ENCODE measurements around the gene EXOC6.
"Not testable (repeated sequence)": the region's sequence is repeated elsewhere in the genome, so short reads cannot be mapped to it uniquely, and the experiment has no call there.

Gene EXOC6

DNA sequence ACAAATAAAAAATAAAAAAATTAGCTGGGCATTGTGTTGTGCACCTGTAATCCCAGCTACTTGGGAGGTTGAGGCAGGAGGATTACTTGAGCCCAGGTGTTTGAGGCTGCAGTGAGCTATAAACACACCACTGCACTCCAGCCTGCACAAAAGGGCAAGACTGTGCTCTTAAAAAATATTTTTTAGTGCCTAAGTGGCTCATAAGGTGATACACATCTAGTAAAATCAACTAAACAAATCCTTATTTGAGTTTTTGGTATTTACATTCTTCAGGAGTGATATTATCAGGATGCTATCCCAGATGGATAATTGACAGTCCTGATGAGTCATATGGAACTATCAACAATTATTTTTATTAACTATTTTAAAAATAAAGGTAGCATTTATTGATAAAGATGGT is 93.9 kb downstream of the EXOC6 start:
- Histone ChIP-seq H3K27ac (ENCODE audit: low read depth, low read length) (no peak overlapping the region), H3K4me1 (ENCODE audit: control insufficient read depth, insufficient read depth, low read length) (no peaks in the 10 kb centered on the region), H3K9ac (ENCODE audit: low read length) (no peak overlapping the region), H3K4me3 (ENCODE audit: low read depth, low read length) (no peak overlapping the region), H3K36me3 (ENCODE audit: control insufficient read depth, insufficient read depth, low read length) (no peaks in the 10 kb centered on the region), H3K9me3 (ENCODE audit: control insufficient read depth, insufficient read depth, low read depth, low read length) (no peaks in the 10 kb centered on the region), H3K27me3 (ENCODE audit: control insufficient read depth, insufficient read depth, low read length) (no peaks in the 10 kb centered on the region)

DNA sequence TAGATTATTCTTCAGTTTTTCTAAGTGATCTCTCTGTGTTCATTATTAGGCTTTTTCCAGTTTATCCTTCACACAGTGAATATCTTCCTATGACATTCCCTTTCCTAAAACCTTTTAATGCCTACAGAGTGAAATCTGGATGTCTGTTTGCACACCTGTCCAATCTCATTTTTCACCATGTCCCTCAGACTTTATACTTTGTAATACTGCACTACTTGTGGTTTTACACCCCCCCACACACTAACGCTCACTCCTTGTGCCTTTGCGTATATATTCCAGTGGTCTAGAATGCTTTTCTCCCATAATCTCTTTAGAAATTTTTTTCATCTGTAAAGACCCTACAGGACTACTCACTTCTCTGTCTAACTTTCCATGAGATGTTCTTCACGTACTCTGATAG is 98.2 kb downstream of the EXOC6 start:
- Histone ChIP-seq H3K4me3 (ENCODE audit: low read depth, low read length) (no peak overlapping the region), H3K9ac (ENCODE audit: low read length) (no peak overlapping the region), H3K27me3 (ENCODE audit: control insufficient read depth, insufficient read depth, low read length) (no peaks in the 10 kb centered on the region), H3K4me1 (ENCODE audit: control insufficient read depth, insufficient read depth, low read length) (no peaks in the 10 kb centered on the region), H3K27ac (ENCODE audit: low read depth, low read length) (no peak overlapping the region), H3K9me3 (ENCODE audit: control insufficient read depth, insufficient read depth, low read depth, low read length) (no peaks in the 10 kb centered on the region), H3K36me3 (ENCODE audit: control insufficient read depth, insufficient read depth, low read length) (no peaks in the 10 kb centered on the region)

DNA sequence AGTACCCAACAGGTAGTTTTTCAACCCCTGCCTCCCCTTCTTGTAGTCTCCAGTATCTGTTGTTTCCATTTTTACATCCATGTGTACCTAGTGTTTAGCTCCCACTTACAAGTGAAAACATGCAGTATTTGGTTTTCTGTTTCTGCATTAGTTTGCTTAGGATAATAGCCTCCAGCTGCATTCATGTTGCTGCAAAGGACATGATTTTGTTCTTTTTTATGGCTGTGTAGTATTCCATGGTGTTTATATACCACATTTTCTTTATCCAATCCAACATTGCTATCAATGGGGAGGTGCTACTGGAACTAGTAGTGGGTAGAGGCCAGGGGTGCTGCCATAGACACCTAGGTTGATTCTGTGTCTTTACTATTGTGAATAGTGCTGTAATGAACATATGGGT is 104.3 kb downstream of the EXOC6 start:
- H3K36me3 ChIP-seq (ENCODE audit: control insufficient read depth, insufficient read depth, low read length); H3K4me1 ChIP-seq (ENCODE audit: control insufficient read depth, insufficient read depth, low read length); H3K27ac ChIP-seq (ENCODE audit: low read depth, low read length); H3K9me3 ChIP-seq (ENCODE audit: control insufficient read depth, insufficient read depth, low read depth, low read length); H3K4me3 ChIP-seq (ENCODE audit: low read depth, low read length); H3K9ac ChIP-seq (ENCODE audit: low read length); H3K27me3 ChIP-seq (ENCODE audit: control insufficient read depth, insufficient read depth, low read length): not testable (repeated sequence)

DNA sequence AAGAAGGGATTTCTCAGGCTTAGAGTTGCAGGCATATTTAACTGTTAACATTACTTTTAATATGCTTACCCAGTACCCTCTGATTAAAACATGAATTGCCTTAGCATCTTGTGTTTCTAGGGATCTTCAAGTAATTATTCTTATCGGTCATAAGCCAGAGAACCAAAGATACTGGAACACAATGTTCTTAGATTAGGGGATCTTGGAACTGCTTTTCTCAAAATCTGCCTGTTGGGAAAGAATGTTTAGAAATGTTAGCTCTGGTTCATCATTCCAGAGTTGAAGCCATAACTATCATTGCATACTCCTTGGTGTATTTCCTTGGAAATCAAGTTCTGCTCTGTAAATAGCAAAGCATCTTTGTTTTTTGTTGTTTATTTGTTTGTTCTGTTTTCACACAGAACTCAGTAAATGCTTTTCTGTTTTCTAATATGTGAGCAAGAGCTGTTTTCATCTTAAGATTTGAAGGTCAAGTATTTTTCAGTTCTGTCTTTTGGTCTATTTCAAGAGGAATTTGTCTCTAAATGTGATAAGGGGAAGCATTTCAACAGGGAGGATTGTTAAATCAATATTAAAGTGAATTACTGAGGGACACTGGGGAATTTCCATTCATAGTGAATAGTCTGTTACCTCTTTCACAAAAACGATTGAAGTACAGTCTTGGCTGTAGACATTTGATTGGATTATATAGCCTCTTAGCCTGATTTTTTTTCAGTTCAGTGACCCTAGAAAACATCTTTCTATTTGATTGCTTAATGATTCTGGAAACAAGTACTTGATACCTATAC is 109.1 kb downstream of the EXOC6 start:
- Histone ChIP-seq H3K4me3 (ENCODE audit: low read depth, low read length) (no peak overlapping the region), H3K4me1 (ENCODE audit: control insufficient read depth, insufficient read depth, low read length) (no peaks in the 10 kb centered on the region), H3K27ac (ENCODE audit: low read depth, low read length) (no peak overlapping the region), H3K36me3 (ENCODE audit: control insufficient read depth, insufficient read depth, low read length) (no peaks in the 10 kb centered on the region), H3K9me3 (ENCODE audit: control insufficient read depth, insufficient read depth, low read depth, low read length) (no peaks in the 10 kb centered on the region), H3K27me3 (ENCODE audit: control insufficient read depth, insufficient read depth, low read length) (no peaks in the 10 kb centered on the region), H3K9ac (ENCODE audit: low read length) (no peak overlapping the region)

DNA sequence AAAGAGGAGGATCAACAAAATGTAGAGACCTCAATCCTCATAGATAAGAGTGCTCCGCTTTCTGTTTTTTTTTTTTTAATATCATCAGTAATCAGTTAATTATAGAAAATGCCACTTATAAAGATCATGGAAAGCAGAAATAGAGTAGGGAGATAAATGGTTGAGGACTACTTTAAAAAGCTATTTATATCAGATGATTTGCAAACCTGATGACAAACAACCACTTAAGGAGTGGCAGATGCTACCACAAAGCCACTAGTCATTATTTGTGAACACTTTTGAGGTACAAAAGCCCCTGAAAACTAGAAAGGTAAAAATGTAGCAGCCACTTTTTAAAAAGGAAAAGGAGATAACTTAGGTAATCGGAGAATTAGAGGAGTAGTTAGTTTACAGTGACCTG is 113.3 kb downstream of the EXOC6 start:
- Histone ChIP-seq H3K4me1 (ENCODE audit: control insufficient read depth, insufficient read depth, low read length) (no peaks in the 10 kb centered on the region), H3K27ac (ENCODE audit: low read depth, low read length) (no peak overlapping the region), H3K9ac (ENCODE audit: low read length) (no peak overlapping the region), H3K36me3 (ENCODE audit: control insufficient read depth, insufficient read depth, low read length) (no peaks in the 10 kb centered on the region), H3K27me3 (ENCODE audit: control insufficient read depth, insufficient read depth, low read length) (no peaks in the 10 kb centered on the region), H3K4me3 (ENCODE audit: low read depth, low read length) (no peak overlapping the region), H3K9me3 (ENCODE audit: control insufficient read depth, insufficient read depth, low read depth, low read length) (no peaks in the 10 kb centered on the region)

DNA sequence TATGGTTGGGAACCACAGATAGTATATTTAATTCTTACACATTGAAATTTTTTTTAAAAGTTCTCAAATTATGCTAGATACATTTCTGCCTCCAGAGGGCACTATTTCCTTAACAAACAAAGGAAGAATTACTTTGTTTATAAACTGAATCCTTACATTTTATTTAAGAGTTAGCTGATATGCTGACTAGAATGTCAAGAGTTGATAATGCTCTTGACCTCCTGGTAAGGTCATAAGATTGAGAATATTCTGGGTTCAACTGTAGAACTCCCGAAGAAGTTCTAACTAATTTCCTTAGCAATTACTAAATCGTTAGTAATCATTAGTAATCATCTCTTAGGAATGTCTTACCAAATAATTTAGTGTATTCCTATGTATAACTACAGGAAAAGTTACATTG is 117.0 kb downstream of the EXOC6 start:
- no peak overlapping the region for H3K27ac ChIP-seq (ENCODE audit: low read depth, low read length)

DNA sequence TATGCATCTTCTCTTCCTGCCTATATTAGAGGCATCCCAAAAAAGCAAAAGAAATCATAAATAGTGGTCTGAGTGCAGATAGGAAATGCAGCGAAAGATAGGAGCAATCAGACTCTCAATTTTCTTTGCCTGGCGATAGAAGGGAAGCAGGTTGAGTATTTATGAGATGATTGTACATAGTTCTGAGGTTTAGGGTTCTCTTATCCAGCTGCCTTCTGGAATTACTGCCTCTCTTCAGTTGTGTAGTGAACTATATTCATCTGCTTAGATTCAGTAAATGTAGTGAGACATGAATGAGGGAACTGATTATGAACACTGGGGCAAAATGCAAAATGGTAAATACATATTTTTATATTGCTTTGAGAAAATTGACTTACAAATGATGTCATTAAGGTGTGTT is 119.3 kb downstream of the EXOC6 start:
- no peaks in the 10 kb centered on the region for H3K36me3 ChIP-seq (ENCODE audit: control insufficient read depth, insufficient read depth, low read length)

More for the DNA sequence above, 117.0 kb downstream of the EXOC6 start:
- Histone ChIP-seq H3K9me3 (ENCODE audit: control insufficient read depth, insufficient read depth, low read depth, low read length) (no peaks in the 10 kb centered on the region), H3K4me3 (ENCODE audit: low read depth, low read length) (no peak overlapping the region), H3K4me1 (ENCODE audit: control insufficient read depth, insufficient read depth, low read length) (no peaks in the 10 kb centered on the region), H3K27me3 (ENCODE audit: control insufficient read depth, insufficient read depth, low read length) (no peaks in the 10 kb centered on the region), H3K36me3 (ENCODE audit: control insufficient read depth, insufficient read depth, low read length) (no peaks in the 10 kb centered on the region), H3K9ac (ENCODE audit: low read length) (no peak overlapping the region)

DNA sequence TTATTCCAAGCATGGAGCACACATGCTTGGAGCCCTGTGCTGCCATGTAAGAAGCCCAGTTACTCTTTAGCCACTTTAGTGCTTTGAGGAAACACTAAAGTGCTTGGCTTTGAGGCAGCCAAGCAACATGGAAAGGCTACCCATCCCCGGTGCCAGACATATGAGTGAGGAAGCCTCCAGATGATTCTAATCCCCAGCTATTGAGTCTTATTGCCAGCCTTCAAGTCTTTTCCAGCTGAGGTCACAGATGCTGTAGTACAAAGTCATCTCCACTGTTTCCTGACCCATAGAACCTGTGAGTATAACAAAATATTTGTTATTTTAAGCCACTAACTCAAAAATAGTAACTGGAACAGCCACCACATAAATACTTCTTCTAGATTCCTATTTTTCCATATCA is 120.8 kb downstream of the EXOC6 start:
- Histone ChIP-seq H3K27me3 (ENCODE audit: control insufficient read depth, insufficient read depth, low read length) (no peaks in the 10 kb centered on the region), H3K9ac (ENCODE audit: low read length) (no peak overlapping the region), H3K27ac (ENCODE audit: low read depth, low read length) (no peak overlapping the region), H3K36me3 (ENCODE audit: control insufficient read depth, insufficient read depth, low read length) (no peaks in the 10 kb centered on the region), H3K4me1 (ENCODE audit: control insufficient read depth, insufficient read depth, low read length) (no peaks in the 10 kb centered on the region), H3K4me3 (ENCODE audit: low read depth, low read length) (no peak overlapping the region), H3K9me3 (ENCODE audit: control insufficient read depth, insufficient read depth, low read depth, low read length) (peaks cover 7% of the 10 kb centered on the region)

More for the DNA sequence above, 119.3 kb downstream of the EXOC6 start:
- Histone ChIP-seq H3K4me3 (ENCODE audit: low read depth, low read length) (no peak overlapping the region), H3K9me3 (ENCODE audit: control insufficient read depth, insufficient read depth, low read depth, low read length) (peaks cover 2% of the 10 kb centered on the region), H3K9ac (ENCODE audit: low read length) (no peak overlapping the region), H3K4me1 (ENCODE audit: control insufficient read depth, insufficient read depth, low read length) (no peaks in the 10 kb centered on the region), H3K27ac (ENCODE audit: low read depth, low read length) (no peak overlapping the region), H3K27me3 (ENCODE audit: control insufficient read depth, insufficient read depth, low read length) (no peaks in the 10 kb centered on the region)

DNA sequence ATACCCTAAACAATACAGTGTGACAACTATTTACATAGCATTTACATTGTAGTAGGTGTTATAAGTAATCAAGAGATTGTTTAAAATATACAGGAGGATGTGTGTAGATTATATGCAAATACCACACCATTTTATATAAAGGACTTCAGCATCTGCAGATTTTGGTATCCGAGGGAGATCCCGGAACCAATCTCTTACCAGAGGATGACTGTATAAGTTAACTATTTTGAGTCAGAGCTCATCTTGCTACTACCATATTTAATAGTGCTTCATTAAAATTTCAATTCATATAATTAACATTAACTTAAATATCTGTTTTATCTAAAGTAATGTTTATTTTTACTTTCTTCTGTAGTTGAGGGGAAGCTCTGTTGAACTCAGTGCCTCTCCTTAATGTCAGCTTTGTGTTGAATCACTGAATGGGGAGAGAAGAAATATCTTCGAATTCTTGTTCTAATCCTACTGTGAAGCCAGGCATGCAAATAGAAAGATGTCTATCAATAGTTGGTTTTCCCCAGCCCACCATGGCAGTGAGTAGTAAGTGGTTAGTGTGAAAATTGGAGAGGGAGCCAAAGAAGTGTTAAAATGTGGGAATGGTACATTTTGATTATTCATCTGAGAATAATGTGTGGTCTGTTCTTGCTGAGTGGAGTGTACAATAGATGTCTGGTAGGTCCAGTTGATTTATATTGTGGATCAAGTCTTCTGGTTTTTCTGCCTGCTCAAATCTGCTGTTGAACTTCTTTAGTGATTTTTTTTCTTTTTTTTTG is 122.2 kb downstream of the EXOC6 start:
- Histone ChIP-seq H3K27ac (ENCODE audit: low read depth, low read length) (no peak overlapping the region), H3K27me3 (ENCODE audit: control insufficient read depth, insufficient read depth, low read length) (no peaks in the 10 kb centered on the region), H3K9me3 (ENCODE audit: control insufficient read depth, insufficient read depth, low read depth, low read length) (peaks cover 7% of the 10 kb centered on the region), H3K4me3 (ENCODE audit: low read depth, low read length) (no peak overlapping the region), H3K36me3 (ENCODE audit: control insufficient read depth, insufficient read depth, low read length) (no peaks in the 10 kb centered on the region), H3K9ac (ENCODE audit: low read length) (no peak overlapping the region), H3K4me1 (ENCODE audit: control insufficient read depth, insufficient read depth, low read length) (no peaks in the 10 kb centered on the region)

DNA sequence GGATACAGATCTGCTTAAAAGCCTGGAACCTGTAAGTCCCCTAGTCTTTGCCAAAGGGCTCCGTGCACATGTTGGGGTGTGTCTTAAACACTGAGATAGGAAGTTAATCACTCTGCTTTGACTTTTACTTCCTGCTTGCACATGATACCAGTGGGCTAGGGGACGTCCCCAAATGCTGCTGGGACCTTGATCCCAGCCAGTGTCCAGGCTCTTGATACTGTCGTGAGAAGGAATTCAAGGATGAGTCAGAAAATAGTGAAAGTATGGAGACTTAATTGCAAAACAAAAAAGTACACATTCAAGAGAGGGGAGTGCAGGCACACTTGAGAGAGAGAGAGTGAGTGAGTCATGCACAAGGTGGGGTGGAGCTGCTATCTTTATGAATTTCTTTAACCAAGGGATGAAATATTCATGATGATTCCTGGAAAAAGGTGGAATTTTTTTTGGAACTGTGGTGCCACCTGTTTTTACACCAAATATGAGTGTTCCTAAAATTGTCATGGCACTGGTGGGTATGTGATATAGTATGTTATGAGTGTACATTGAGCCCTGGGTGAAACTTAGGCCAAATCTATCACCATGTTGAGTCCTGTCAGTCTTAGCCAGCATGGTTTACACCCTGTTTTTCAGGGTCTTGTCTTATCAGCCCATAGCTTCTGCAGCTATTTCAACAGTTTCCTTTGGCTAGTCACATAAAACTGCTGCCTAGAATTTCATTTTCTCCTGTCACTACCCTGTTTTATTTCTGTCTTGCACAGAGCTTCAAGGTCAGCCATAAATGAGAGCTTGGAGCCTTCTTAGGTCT is 123.9 kb downstream of the EXOC6 start:
- H3K27me3 ChIP-seq (ENCODE audit: control insufficient read depth, insufficient read depth, low read length): no peaks in the 10 kb centered on the region
- peaks cover 7% of the 10 kb centered on the region for H3K9me3 ChIP-seq (ENCODE audit: control insufficient read depth, insufficient read depth, low read depth, low read length)
- no peaks in the 10 kb centered on the region for H3K4me1 ChIP-seq (ENCODE audit: control insufficient read depth, insufficient read depth, low read length)
- no peak overlapping the region for H3K27ac ChIP-seq (ENCODE audit: low read depth, low read length)
- no peak overlapping the region for H3K9ac ChIP-seq (ENCODE audit: low read length)
- no peak overlapping the region for H3K4me3 ChIP-seq (ENCODE audit: low read depth, low read length)
- H3K36me3 ChIP-seq (ENCODE audit: control insufficient read depth, insufficient read depth, low read length): no peaks in the 10 kb centered on the region

DNA sequence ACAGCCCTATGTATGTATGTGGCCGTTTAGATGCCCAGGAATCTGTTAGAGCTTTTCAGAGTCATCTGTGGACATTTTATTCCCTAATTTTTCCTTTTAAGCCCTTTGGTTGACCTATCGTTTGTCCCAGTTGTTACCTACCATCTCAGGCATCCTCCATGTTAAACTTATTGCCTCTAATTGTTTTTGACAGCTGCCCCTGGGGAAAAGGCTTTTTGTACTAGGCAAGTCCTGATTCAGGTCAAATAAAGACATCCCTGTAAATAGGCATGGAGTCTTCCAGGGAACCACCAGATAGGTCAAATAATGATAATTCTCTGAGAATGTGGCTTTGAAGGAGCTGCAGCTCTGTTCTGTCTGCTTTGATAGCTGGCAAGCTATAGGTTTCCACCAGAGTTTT is 124.6 kb downstream of the EXOC6 start:
- H3K9ac ChIP-seq (ENCODE audit: low read length): no peak overlapping the region
- H3K4me3 ChIP-seq (ENCODE audit: low read depth, low read length): no peak overlapping the region
- no peaks in the 10 kb centered on the region for H3K4me1 ChIP-seq (ENCODE audit: control insufficient read depth, insufficient read depth, low read length)
- H3K27ac ChIP-seq (ENCODE audit: low read depth, low read length): no peak overlapping the region
- H3K9me3 ChIP-seq (ENCODE audit: control insufficient read depth, insufficient read depth, low read depth, low read length): peaks cover 7% of the 10 kb centered on the region
- H3K36me3 ChIP-seq (ENCODE audit: control insufficient read depth, insufficient read depth, low read length): no peaks in the 10 kb centered on the region
- no peaks in the 10 kb centered on the region for H3K27me3 ChIP-seq (ENCODE audit: control insufficient read depth, insufficient read depth, low read length)

All from HUES6 (cell line).